Measurements from ENCODE around the gene PHF21B.
"Not testable (repeated sequence)": the region's sequence is repeated elsewhere in the genome, so short reads cannot be mapped to it uniquely, and the experiment has no call there.

PHF21B gene

GRCh38 chr22:44935724-44936123 lies 74.1 kb downstream of the PHF21B start:
- DNase-seq (ENCODE audit: low read depth in 2 of 2), result no peak

DNA sequence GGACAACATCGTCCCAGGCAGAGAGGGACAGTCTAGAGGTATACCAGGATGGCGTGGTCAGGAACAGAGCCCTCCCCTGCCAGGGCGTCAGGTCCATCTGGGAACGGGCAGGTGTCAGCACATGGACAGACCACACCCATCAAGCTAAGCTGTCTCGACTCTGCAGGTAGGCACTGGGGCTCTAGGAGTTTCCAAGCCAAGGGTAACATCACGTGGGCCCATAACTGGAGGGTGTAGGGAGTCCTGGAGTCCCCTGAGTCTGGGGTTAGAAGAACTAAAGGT lies 75.4 kb downstream of the PHF21B start:
- DNase-seq (ENCODE audit: low read depth in 2 of 2), result no peak

DNA sequence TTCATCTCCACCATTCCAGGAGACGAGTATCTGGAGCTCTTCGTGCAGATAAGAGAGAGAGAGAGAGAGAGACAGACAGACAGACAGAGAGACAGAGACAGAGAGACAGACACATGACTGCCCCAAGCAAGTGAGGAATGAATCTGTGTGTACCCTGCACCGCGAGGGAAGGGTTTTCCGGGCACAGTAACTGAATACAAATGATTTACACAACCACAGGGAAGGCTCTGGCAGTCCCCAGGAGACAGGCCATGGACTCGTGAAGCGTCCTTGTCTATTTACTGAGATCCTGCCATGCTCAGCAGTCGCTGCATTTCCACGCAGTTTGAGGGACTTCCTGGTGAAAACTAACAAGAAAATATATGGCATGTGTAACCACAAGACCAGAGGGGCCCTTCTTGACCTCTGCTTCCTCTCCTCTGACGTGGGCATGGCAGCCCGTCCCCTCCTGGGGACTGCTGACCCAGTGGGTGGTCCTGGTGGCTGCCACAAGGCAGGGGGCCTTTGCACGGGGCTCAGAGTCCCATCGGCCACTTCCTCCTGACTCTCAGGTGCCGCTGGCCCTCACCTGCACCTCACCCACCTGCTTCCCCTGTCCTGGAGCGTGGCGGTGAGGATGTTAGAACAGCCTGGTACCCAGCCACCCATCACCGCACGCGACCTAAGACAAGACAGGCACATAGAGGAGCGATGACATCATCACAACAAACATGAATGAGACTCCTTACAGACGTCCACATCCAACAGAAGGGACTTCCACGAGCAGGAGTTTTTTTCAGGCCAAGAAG lies 75.9 kb downstream of the PHF21B start:
- DNase-seq (ENCODE audit: low read depth in 2 of 2), result no peak

- no peak for DNase-seq (ENCODE audit: low read depth in 2 of 2)
Measured at GRCh38 chr22:44932493-44932892, 77.3 kb downstream of the PHF21B start.

- DNase-seq (ENCODE audit: low read depth in 2 of 2), result no peak
Measured at GRCh38 chr22:44931766-44932165, 78.0 kb downstream of the PHF21B start.

- DNase-seq (ENCODE audit: low read depth in 2 of 2), result no peak
Measured at GRCh38 chr22:44931077-44931540, 78.7 kb downstream of the PHF21B start.

- DNase-seq (ENCODE audit: low read depth in 2 of 2), result no peak
Measured at GRCh38 chr22:44930711-44931035, 79.1 kb downstream of the PHF21B start.

DNA sequence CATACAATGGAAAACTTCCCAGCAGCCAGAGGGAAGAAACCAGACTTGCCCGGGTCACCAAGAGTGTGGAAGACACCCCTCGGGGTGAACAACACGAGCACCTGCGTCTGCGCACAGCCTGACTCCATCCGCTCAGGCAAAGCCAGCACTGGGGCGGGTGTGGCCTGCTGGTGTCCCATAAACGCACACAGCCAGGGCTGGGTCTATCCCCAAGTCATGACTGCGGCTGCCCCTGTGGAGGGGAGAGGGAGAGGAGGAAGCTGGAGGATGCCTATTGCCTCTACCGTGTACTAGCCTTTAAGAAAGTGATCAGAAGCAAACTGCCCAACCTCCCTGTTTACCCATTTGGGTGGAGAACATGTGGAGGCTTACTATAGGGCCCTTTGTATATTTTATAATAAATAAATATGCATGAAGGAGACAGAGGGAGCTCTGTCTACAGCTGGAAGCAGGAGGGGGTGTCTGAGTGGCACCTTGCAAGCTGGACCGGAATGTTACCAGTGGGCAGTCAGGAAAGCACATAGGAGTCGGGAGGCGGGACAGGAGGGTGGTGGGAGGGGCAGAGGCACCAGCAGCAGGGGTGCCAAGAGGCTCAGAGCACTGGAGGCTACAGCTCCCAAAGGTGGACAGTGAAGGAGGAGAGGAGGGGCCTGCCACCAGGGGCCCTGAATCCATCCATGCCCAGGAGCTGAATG lies 79.6 kb downstream of the PHF21B start:
- no peak for DNase-seq (ENCODE audit: low read depth in 2 of 2)

DNA sequence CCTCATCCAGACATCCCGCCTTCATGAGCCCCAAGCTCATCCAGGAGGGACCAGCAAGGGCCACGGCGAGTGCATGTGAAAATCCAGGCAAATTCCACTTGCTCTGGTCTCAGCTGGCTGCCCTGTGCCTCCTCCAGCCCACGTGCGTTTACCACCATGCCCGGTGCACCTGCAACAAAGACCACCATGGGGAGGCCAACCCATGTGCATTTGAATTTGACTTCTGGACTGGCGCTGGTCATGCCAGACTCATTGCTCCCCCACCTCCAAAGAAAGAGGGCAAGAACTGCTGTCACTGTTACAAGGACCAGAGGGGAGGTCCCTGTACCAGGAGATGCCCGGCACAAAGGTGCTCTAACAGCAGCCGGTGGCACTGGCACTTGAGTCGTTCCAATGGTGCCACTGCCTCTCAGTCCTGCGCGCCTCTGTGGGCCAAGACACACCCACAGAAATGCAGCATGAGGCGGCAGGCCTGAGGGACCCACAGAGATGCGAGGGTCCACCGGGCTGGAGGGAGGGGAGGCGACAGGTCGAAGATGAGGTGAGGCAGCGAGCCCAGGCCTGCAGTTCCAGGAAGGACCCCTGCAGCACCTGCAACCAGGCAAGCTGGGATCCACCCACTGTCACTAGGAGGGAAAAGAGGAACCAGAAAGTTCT lies 80.3 kb downstream of the PHF21B start:
- no peak for DNase-seq (ENCODE audit: low read depth in 2 of 2)

- DNase-seq (ENCODE audit: low read depth in 2 of 2), result no peak
Measured at GRCh38 chr22:44928711-44929358, 81.0 kb downstream of the PHF21B start.

DNA sequence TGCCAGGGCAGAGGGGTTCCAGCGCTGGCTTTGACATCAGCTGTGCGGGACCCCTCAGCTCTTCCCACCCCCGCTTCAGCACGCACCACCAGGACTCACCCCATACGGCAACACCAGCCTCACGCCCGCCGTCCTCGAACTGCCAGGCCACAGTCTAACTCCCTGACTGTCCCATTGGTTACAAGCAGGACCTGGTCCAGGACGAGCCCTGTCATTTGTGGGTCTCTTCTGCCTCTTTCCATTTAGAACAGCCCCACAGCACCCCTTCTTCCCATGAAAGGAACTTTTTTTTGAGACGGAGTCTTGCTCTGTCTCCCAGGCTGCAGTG lies 81.7 kb downstream of the PHF21B start:
- no peak for DNase-seq (ENCODE audit: low read depth in 2 of 2)

- DNase-seq (ENCODE audit: low read depth in 2 of 2), result no peak
Measured at GRCh38 chr22:44927463-44928135, 82.2 kb downstream of the PHF21B start.

DNA sequence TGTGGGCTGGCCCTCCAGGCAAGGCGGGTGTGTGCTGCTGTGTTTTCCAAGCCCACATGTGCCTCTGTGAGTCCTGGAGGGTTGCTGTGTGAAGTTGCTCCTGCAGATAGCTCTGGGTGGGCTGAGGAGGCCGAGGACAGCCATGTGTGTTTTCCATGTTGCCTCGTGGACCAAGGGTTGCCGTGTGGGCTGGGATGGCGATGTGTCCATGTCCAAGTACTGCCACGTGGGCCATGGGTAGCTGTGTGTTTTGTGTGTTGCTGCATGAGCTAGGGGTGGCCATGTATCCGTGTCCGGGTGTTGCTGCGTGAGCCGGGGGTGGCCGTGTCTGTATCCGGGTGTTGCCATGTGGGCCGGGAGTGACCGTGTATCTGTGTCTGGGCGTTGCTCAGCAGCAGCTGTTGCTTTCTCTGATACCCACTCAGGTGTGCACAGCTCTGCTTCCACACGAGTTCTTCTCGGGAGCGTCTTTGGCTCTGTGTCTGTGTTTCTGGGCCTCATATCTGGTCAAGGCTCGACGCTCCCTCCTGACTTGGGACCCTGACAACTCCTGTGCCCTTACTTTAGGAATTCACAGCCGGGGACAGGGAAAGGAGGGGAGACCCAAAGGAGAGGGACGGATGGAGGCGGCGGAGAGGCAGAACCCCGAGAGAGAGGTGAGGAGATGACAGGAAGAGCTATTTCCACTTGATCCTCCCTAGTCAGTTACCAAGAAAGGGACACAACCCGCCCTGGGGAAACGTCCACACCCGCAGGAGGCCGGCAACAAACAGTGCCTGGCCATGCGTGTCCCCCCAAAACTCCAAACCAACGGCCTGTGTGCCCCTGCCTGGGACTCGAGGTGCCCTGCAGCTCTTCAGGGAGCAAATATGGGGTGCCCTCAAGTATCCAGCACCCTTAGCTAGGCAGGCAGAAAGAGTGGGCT lies 83.1 kb downstream of the PHF21B start:
- no peak for DNase-seq (ENCODE audit: low read depth in 2 of 2)

GRCh38 chr22:44926124-44926475 lies 83.7 kb downstream of the PHF21B start:
- no peak for DNase-seq (ENCODE audit: low read depth in 2 of 2)

DNA sequence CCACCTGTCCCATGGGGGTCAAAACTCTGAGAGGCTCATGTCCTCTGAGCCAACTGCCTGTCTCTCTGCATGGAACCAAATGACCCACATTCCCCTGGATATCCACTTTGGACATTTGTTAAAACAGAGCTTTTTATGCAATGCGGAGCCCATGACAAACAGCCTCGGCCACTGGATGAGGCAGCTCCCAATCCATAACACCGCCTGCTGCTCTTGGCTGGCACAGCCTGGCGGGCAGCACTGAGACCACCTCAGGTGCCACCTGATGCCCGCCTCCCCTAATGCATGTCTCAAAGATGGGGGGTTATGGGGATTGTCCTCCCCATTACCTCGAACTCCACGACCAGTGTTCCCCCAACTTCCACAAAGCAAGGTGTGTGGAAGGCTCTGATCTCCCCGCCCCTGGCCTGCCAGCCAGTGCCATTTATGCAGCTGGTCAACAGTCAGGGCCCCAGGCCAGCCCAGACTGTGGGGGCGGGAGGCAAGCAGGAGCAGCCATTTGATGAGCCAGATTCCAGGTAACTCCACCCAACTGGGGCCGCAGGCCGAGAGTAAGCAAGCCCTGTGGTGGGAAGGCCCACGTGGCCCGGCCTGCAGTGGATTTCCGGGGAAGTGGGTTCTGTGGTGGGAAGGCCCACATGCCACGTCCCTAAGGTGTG lies 84.2 kb downstream of the PHF21B start:
- DNase-seq (ENCODE audit: low read depth in 2 of 2), result no peak

DNA sequence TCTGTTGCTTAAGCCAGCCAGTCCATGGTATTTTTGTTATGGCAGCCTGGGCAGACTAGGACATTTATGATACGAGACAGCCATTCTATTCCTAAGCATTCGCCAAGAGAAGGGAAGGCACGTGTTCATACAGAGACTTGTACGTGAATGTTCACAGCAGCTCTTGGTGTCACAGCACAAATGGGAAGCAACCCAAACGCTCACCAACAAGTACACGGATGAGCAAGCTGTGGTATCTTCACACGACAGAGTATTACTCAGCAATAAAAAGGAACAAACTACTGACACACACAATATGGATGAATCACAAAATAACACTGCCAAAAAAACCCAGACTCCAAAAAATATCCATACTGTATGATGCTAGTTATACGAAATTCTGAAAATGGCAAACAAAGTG lies 85.1 kb downstream of the PHF21B start:
- DNase-seq (ENCODE audit: low read depth in 2 of 2), result no peak

DNA sequence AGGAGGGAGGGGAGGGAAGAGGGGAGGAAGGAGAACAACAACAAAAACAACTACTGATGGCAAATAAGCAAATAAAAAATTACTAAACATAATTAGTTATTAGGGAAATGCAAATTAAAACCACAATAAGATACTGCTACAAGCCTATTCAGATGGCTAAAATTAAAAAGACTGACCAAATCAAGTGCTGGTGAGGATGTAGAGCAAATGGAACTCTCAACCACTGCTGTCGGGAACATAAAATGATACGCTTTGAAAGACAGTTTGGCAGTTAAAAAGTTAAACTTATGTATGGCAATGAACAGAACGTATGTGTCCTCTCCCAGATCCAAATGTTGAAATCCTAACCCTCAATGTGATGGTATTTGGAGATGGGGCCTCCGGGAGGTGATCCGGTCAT lies 85.7 kb downstream of the PHF21B start:
- DNase-seq (ENCODE audit: low read depth in 2 of 2), result no peak

- DNase-seq (ENCODE audit: low read depth in 2 of 2), result not testable (repeated sequence)
Measured at GRCh38 chr22:44921766-44922165, 88.0 kb downstream of the PHF21B start.

- DNase-seq (ENCODE audit: low read depth in 2 of 2), result no peak
Measured at GRCh38 chr22:44920183-44920582, 89.6 kb downstream of the PHF21B start.

- DNase-seq (ENCODE audit: low read depth in 2 of 2), result no peak
Measured at GRCh38 chr22:44919691-44920090, 90.1 kb downstream of the PHF21B start.

GRCh38 chr22:44918925-44919392 lies 90.8 kb downstream of the PHF21B start:
- DNase-seq (ENCODE audit: low read depth in 2 of 2), result no peak
